Endothelial cell of umbilical vein (primary cell): ENCODE measurements around the gene CCDC80. TPM values are rescaled to one million over a fixed set of nuclear protein-coding genes. Genes with fewer than 3 reads are reported as not detected.

ENCODE experiments used
- BruUV-seq: library from RNA; stranded (reverse); fragments of 400-500 nt; replicated peaks from 2 replicates; lab custom pipeline; 2021; lab: Mats Ljungman, UMichigan
- CTCF ChIA-PET: fragments of 300-600, 350-600 bp; sonication (Branson Sonifier 250); formaldehyde crosslinking; loops from one replicate; lab custom pipeline; 2021; ENCODE audit warnings: antibody characterized with exemption, inconsistent platforms; lab: Charles Lee
- POLR2A ChIA-PET: fragments of 300-600, 350-600 bp; sonication (Branson Sonifier 250); formaldehyde crosslinking; loops from one replicate; lab custom pipeline; 2021; ENCODE audit warnings: antibody characterized with exemption, inconsistent platforms; lab: Charles Lee
- DNase-seq: peaks from one replicate; pipeline ENCODE4 v3.0.0-alpha.2; 2011; ENCODE audit warnings: low read depth, low spot score
- FAIRE-seq: peaks from 2 replicates; lab custom pipeline; 2011; peaks lifted over from hg19 to GRCh38; lab: Jason Lieb, UNC
- H2AFZ ChIP-seq: 2 replicates; pipeline ENCODE4 v1.6.0; 2012; ENCODE audit warnings: low read depth, low read length, control low read depth, inconsistent platforms
- H3K27ac ChIP-seq: 2 replicates; pipeline ENCODE4 v1.5.1; 2011; ENCODE audit warnings: low read depth, mild to moderate bottlenecking, control low read depth, low read length, moderate library complexity; ENCODE audit not compliant: insufficient read depth
- H3K27me3 ChIP-seq, 2 experiments: 2 replicates each; pipeline versions ENCODE4 v1.6.0 to v1.6.1; 2011; ENCODE audit warnings: low read length in 2 of 2, mixed read lengths in 1 of 2; ENCODE audit not compliant: control insufficient read depth in 2 of 2, insufficient read depth in 2 of 2
- H3K36me3 ChIP-seq, 2 experiments: 2 replicates in 1 of 2; 3 replicates in 1 of 2; pipeline ENCODE4 v1.5.1; 2011; ENCODE audit warnings: low read length in 2 of 2, mild to moderate bottlenecking in 1 of 2, moderate library complexity in 1 of 2; ENCODE audit not compliant: control insufficient read depth in 2 of 2, insufficient read depth in 2 of 2; ENCODE audit errors: extremely low read depth in 1 of 2
- H3K4me1 ChIP-seq: 3 replicates; pipeline ENCODE4 v1.5.1; 2011; ENCODE audit warnings: mild to moderate bottlenecking, low read length; ENCODE audit not compliant: control insufficient read depth, insufficient read depth; ENCODE audit errors: extremely low read depth
- H3K4me2 ChIP-seq: 2 replicates; pipeline ENCODE4 v1.6.1; 2011; ENCODE audit warnings: low read length, control low read depth, mixed read lengths; ENCODE audit not compliant: insufficient read depth
- H3K4me3 ChIP-seq, 3 experiments: fragments of 200-600 bp in 1 of 3; sonication (generic), shearing (Covaris generic) in 1 of 3; replicated peaks in 1 of 3; 2 replicates each; pipeline ENCODE4 v1.5.1; 2011 to 2016; ENCODE audit warnings: control low read depth in 3 of 3, low read length in 3 of 3, mild to moderate bottlenecking in 2 of 3, inconsistent platforms in 1 of 3, low read depth in 1 of 3, moderate library complexity in 1 of 3; ENCODE audit not compliant: insufficient read depth in 1 of 3
- H3K79me2 ChIP-seq: 2 replicates; pipeline ENCODE4 v1.6.0; 2012; ENCODE audit warnings: low read length, inconsistent platforms; ENCODE audit not compliant: control insufficient read depth, insufficient read depth
- H3K9ac ChIP-seq: replicated peaks from 2 replicates; pipeline ENCODE3; 2011; ENCODE audit warnings: low read length, control low read depth; ENCODE audit not compliant: insufficient read depth; ENCODE audit errors: extremely low read depth
- H3K9me1 ChIP-seq: replicated peaks from 3 replicates; pipeline ENCODE4 v1.6.0; 2011; ENCODE audit warnings: mild to moderate bottlenecking, low read length; ENCODE audit not compliant: control insufficient read depth, insufficient read depth; ENCODE audit errors: extremely low read depth
- H3K9me3 ChIP-seq: replicated peaks from 2 replicates; pipeline ENCODE4 v1.5.1; 2012; ENCODE audit warnings: low read length, inconsistent platforms; ENCODE audit not compliant: control insufficient read depth, insufficient read depth
- H4K20me1 ChIP-seq: replicated peaks from 2 replicates; pipeline ENCODE3; 2011; ENCODE audit warnings: mild to moderate bottlenecking, low read length; ENCODE audit not compliant: control insufficient read depth, insufficient read depth; ENCODE audit errors: extremely low read depth
- EZH2 ChIP-seq: IDR thresholded peaks from 2 replicates; pipeline ENCODE4 v1.6.1; 2012; ENCODE audit warnings: borderline replicate concordance, low read depth, mild to moderate bottlenecking, moderate library complexity, low read length, inconsistent platforms; ENCODE audit not compliant: severe bottlenecking
- FOS ChIP-seq: IDR thresholded peaks from 2 replicates; pipeline ENCODE4 v1.6.1; 2011; ENCODE audit warnings: mild to moderate bottlenecking, low read length, moderate library complexity, borderline replicate concordance; ENCODE audit not compliant: insufficient read depth
- GATA2 ChIP-seq: IDR thresholded peaks from 2 replicates; pipeline ENCODE4 v1.7.0; 2011; ENCODE audit warnings: low read depth, mild to moderate bottlenecking, moderate library complexity, mixed read lengths, low read length; ENCODE audit not compliant: insufficient read length, insufficient read depth
- JUN ChIP-seq: IDR thresholded peaks from 2 replicates; pipeline ENCODE4 v1.6.1; 2011; ENCODE audit warnings: borderline replicate concordance, low read depth; ENCODE audit not compliant: insufficient read length, insufficient read depth
- MYC ChIP-seq: IDR thresholded peaks from one replicate; pipeline ENCODE4 v1.6.1; 2011; ENCODE audit warnings: mild to moderate bottlenecking, low read depth, low read length
- POLR2A ChIP-seq: IDR thresholded peaks from 2 replicates; pipeline ENCODE4 v1.6.1; 2012; ENCODE audit warnings: low read depth, mild to moderate bottlenecking, control low read depth, low read length
- POLR2AphosphoS5 ChIP-seq: IDR thresholded peaks from 2 replicates; pipeline ENCODE4 v1.6.1; 2012; ENCODE audit warnings: low read depth, mild to moderate bottlenecking, control low read depth, low read length, moderate library complexity; ENCODE audit not compliant: insufficient read depth
- dilution Hi-C: fragments of 300-500 bp; cut with MboI; formaldehyde crosslinking; loops from one replicate; pipeline ENCODE4 v1.15.0; 2019; ENCODE audit warnings: low sequenced_read_pairs; ENCODE audit not compliant: extremely low pct_ligation_motif_present
- intact Hi-C: fragments of 100-400 bp; cut with micrococcal nuclease; formaldehyde crosslinking; loops from one replicate; pipeline ENCODE4 v1.10.0; 2022
- polyA plus RNA-seq, 4 experiments: library from polyadenylated mRNA; depleted of rRNA in 3 of 4; stranded (reverse) in 3 of 4; unstranded in 1 of 4; fragments of >200 nt; gene quantifications; 2 replicates each; pipeline versions ENCODE4 v1.2.1 to v1.2.3, GENCODE V29; 2011 to 2012; ENCODE audit warnings: missing spikeins in 1 of 4
- total RNA-seq: library from RNA; stranded (reverse); gene quantifications from 2 replicates; pipeline ENCODE4 v1.2.3, GENCODE V29; 2021
- TF ChIP-seq, protein P1 (sequence below), 2 donors: IDR thresholded peaks; 1 replicate in 1 of 2; 2 replicates in 1 of 2; pipeline ENCODE4 v1.5.1; 2011; ENCODE audit warnings: low read length in 2 of 2, mild to moderate bottlenecking in 2 of 2, moderate library complexity in 2 of 2, control low read depth in 1 of 2, inconsistent platforms in 1 of 2, low read depth in 1 of 2; ENCODE audit not compliant: insufficient read depth in 1 of 2; ENCODE audit errors: extremely low read depth in 1 of 2
- TF ChIP-seq, protein P2 (sequence below): IDR thresholded peaks from 2 replicates; pipeline ENCODE4 v1.6.1; 2011; ENCODE audit not compliant: insufficient read depth, insufficient read length

CCDC80 gene
- total and polyA plus RNA-seq, 2 donors (not counting 3 experiments of a cell fraction or from before 2014, with no cell fraction given) = 28.4 to 77.2 TPM

DNA sequence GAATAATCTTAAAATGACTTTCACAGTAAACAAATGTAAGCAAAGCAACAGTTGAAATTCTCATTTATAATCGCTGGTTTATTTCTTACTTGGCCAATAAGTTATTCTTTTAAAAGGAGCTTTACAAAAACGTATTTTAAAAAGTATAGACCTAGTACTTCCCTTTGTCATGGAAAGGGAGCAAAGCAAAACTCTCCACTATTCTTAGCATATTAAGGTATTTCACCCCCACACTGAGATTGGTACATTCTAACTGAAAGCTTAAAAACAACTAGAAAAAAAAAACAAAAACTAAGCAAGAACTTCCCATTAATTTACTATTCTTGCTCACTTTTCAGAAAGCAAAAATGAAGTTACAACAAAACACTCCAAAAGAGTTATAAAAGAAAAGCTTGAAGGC, 80.6 kb downstream of the CCDC80 start:
- Histone ChIP-seq H2AFZ (no peak overlapping the region), H3K27ac (peak overlapping the region; percentile 78), H3K79me2 (peaks cover 47% of the 10 kb centered on the region), H3K27me3 (no peaks in the 10 kb centered on the region), H3K9me3 (no peaks in the 10 kb centered on the region), H3K9ac (peak overlapping the region; percentile 99), H3K36me3 (peaks cover 0 to 2% of the 10 kb centered on the region in 2 experiments), H4K20me1 (no peaks in the 10 kb centered on the region), H3K4me1 (peaks cover 25% of the 10 kb centered on the region), H3K4me2 (peak overlapping the region; percentile 99), H3K4me3 (peak overlapping the region; percentile 94 to 100 (median 97)), H3K9me1 (no peaks in the 10 kb centered on the region)
- ChIA-PET POLR2A (no interaction called here), CTCF (interaction anchor here (1.2 to 1.4 kb wide), 2 partner anchors 9 to 27 kb away, joined by 3 to 6 read pairs; no protein-coding TSS in a partner anchor)
- dilution Hi-C loops (no loop called here), intact Hi-C loops (loop anchor here (5.0 to 10.0 kb wide), 2 partner anchors 432 to 1134 kb away; partner anchors contain the start of genes GTPBP8 and USF3)
- no peak for DNase-seq
- TF ChIP-seq FOS (no peak), EZH2 (no peak), POLR2A (no peak), JUN (no peak), POLR2AphosphoS5 (no peak), GATA2 (no peak), MYC (no peak)
- TF ChIP-seq, protein P1, sequence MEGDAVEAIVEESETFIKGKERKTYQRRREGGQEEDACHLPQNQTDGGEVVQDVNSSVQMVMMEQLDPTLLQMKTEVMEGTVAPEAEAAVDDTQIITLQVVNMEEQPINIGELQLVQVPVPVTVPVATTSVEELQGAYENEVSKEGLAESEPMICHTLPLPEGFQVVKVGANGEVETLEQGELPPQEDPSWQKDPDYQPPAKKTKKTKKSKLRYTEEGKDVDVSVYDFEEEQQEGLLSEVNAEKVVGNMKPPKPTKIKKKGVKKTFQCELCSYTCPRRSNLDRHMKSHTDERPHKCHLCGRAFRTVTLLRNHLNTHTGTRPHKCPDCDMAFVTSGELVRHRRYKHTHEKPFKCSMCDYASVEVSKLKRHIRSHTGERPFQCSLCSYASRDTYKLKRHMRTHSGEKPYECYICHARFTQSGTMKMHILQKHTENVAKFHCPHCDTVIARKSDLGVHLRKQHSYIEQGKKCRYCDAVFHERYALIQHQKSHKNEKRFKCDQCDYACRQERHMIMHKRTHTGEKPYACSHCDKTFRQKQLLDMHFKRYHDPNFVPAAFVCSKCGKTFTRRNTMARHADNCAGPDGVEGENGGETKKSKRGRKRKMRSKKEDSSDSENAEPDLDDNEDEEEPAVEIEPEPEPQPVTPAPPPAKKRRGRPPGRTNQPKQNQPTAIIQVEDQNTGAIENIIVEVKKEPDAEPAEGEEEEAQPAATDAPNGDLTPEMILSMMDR (IDR thresholded peaks at IDR 0.05; ENCODE audit: extremely low read depth in 1 of 2, insufficient read depth in 1 of 2, low read depth in 1 of 2, low read length in 2 of 2) = no peak
- TF ChIP-seq, protein P2, sequence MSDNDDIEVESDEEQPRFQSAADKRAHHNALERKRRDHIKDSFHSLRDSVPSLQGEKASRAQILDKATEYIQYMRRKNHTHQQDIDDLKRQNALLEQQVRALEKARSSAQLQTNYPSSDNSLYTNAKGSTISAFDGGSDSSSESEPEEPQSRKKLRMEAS = no peak
- no peak for FAIRE-seq
- no TSS peak for BruUV-seq
